SH-SY5Y (cell line): ENCODE results near the gene PAAF1.

ENCODE experiments used
- GATA2 ChIP-seq: IDR thresholded peaks from 2 replicates; pipeline ENCODE4 v1.6.1; 2011; ENCODE audit warnings: mild to moderate bottlenecking, low read depth, low read length
- GATA3 ChIP-seq: IDR thresholded peaks from 2 replicates; pipeline ENCODE4 v1.6.1; 2011; ENCODE audit warnings: low read depth, mild to moderate bottlenecking, low read length, moderate library complexity

The PAAF1 gene

GRCh38 chr11:73866586-73866996 lies 10.2 kb upstream of the PAAF1 start:
- TF ChIP-seq GATA3 (no peak), GATA2 (no peak)

- TF ChIP-seq GATA2, result no peak
- TF ChIP-seq GATA3, result no peak
These were observed 7.4 kb upstream of the PAAF1 start for GRCh38 chr11:73869332-73869949.

GRCh38 chr11:73870261-73870660 lies 6.5 kb upstream of the PAAF1 start:
- TF ChIP-seq GATA2, result no peak
- no peak for TF ChIP-seq GATA3

GRCh38 chr11:73872749-73873357 lies 3.9 kb upstream of the PAAF1 start:
- TF ChIP-seq GATA3 (no peak), GATA2 (no peak)

GRCh38 chr11:73875380-73875779 lies 1.4 kb upstream of the PAAF1 start:
- TF ChIP-seq GATA3 (no peak), GATA2 (no peak)

- no peak for TF ChIP-seq GATA3
- TF ChIP-seq GATA2, result no peak
These were observed 959 bp upstream of the PAAF1 start for GRCh38 chr11:73875840-73876239.

- TF ChIP-seq GATA2 (no peak), GATA3 (no peak)
These were observed 2.0 kb downstream of the PAAF1 start for GRCh38 chr11:73878771-73879170.

- TF ChIP-seq GATA3, result no peak
- no peak for TF ChIP-seq GATA2
These were observed 7.1 kb downstream of the PAAF1 start for GRCh38 chr11:73883856-73884255.

GRCh38 chr11:73888244-73888643 lies 11.4 kb downstream of the PAAF1 start:
- TF ChIP-seq GATA3 (no peak), GATA2 (no peak)

- no peak for TF ChIP-seq GATA2
These were observed 12.2 kb downstream of the PAAF1 start for GRCh38 chr11:73889019-73889418.

GRCh38 chr11:73889536-73889935 lies 12.7 kb downstream of the PAAF1 start:
- TF ChIP-seq GATA3 (no peak), GATA2 (no peak)

- TF ChIP-seq GATA2 (no peak), GATA3 (no peak)
These were observed 16.2 kb downstream of the PAAF1 start for GRCh38 chr11:73893041-73893440.

GRCh38 chr11:73894725-73895335 lies 18.0 kb downstream of the PAAF1 start:
- no peak for TF ChIP-seq GATA2
- TF ChIP-seq GATA3, result no peak

- TF ChIP-seq GATA2 (no peak), GATA3 (no peak)
These were observed 25.5 kb downstream of the PAAF1 start for GRCh38 chr11:73902303-73902702.

- TF ChIP-seq GATA3 (no peak), GATA2 (no peak)
These were observed 30.4 kb downstream of the PAAF1 start for GRCh38 chr11:73907191-73907590.

- TF ChIP-seq GATA3, result no peak
- no peak for TF ChIP-seq GATA2
These were observed 35.2 kb downstream of the PAAF1 start for GRCh38 chr11:73912026-73912425.
